GM12891 (cell line): ENCODE data around the gene SETD1B.

Experiments
- PAX5 ChIP-seq: IDR thresholded peaks from 2 replicates; pipeline ENCODE4 v1.6.1; 2011; ENCODE audit warnings: low read length, moderate library complexity, mild to moderate bottlenecking; ENCODE audit not compliant: insufficient read depth, severe bottlenecking
- POLR2A ChIP-seq: IDR thresholded peaks from 2 replicates; pipeline ENCODE4 v1.6.1; 2011; ENCODE audit warnings: low read depth, low read length, control low read depth
- POLR2AphosphoS5 ChIP-seq: IDR thresholded peaks from 2 replicates; pipeline ENCODE4 v1.6.1; 2011; ENCODE audit warnings: low read depth, low read length, control low read depth
- SPI1 ChIP-seq: IDR thresholded peaks from 2 replicates; pipeline ENCODE4 v1.6.1; 2011; ENCODE audit warnings: low read depth, low read length, control low read depth
- TAF1 ChIP-seq: IDR thresholded peaks from 2 replicates; pipeline ENCODE4 v1.6.1; 2011; ENCODE audit warnings: low read depth, low read length, control low read depth

DNA sequence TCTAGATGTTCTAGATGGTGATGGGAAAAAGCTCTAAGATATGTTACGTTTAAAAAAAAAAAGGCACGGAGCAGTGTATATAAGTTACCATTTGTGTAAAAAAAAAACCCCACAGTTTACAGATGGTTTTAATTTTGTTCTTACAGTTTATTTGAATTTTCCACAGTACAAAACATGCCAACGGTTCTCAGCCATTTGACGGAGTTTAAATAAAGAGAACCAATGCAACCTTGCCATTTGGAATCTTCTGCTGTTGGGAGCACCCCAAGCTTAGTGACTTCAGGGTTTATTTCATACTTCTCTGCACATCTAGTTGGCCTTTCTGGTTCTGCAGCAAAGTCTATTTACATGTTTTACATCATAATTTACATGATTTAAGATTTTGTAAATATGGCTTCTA lies 62.5 kb downstream of the SETD1B start:
- TF ChIP-seq POLR2A = no peak
- no peak for TF ChIP-seq SPI1
- TF ChIP-seq POLR2AphosphoS5 = no peak
- no peak for TF ChIP-seq TAF1
- TF ChIP-seq PAX5 = no peak
